ENCODE results near the gene KRT4.

DNA sequence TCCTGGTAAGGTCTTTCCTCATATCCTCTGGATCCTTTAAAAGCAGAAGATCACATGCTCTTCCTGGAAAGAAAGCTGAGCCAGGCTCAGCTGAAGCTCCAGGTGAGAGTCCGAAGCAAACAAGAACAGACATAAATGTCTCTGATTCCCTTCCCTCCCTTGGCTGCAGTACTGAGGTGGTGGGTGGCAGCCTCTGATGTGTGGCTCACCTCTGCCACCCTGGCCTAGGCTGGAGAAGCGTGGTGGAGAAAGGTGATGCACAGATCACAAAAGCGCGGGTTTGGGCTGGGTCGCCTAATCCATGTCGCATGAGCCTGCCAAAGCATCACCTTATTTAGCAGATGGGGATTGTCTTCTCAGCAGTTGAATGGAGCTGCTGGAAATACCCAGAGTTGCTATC lies 34.0 kb downstream of the KRT4 start:
- no peak for TF ChIP-seq EZH2 (IDR thresholded peaks at IDR 0.05)
- TF ChIP-seq, protein P1, sequence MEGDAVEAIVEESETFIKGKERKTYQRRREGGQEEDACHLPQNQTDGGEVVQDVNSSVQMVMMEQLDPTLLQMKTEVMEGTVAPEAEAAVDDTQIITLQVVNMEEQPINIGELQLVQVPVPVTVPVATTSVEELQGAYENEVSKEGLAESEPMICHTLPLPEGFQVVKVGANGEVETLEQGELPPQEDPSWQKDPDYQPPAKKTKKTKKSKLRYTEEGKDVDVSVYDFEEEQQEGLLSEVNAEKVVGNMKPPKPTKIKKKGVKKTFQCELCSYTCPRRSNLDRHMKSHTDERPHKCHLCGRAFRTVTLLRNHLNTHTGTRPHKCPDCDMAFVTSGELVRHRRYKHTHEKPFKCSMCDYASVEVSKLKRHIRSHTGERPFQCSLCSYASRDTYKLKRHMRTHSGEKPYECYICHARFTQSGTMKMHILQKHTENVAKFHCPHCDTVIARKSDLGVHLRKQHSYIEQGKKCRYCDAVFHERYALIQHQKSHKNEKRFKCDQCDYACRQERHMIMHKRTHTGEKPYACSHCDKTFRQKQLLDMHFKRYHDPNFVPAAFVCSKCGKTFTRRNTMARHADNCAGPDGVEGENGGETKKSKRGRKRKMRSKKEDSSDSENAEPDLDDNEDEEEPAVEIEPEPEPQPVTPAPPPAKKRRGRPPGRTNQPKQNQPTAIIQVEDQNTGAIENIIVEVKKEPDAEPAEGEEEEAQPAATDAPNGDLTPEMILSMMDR (IDR thresholded peaks at IDR 0.05): no peak

Measured in neural progenitor cell (in vitro differentiated cells).